WERI-Rb-1 (cell line): ENCODE measurements around the gene ADGRD1.

ENCODE experiments used
- DNase-seq: peaks from one replicate; pipeline ENCODE4 v3.0.0-alpha.2; 2020
- H3K27ac ChIP-seq: fragments of 250-450 bp; sonication (Bioruptor Pico); 2 replicates; pipeline ENCODE4 v1.5.1; 2020; ENCODE audit warnings: mild to moderate bottlenecking, moderate library complexity
- H3K27me3 ChIP-seq: fragments of 250-450 bp; sonication (Bioruptor Pico); 2 replicates; pipeline ENCODE4 v1.5.1; 2021; ENCODE audit warnings: mild to moderate bottlenecking, low read depth, moderate library complexity; ENCODE audit not compliant: insufficient read depth, severe bottlenecking
- H3K36me3 ChIP-seq: fragments of 250-450 bp; sonication (Bioruptor Pico); 2 replicates; pipeline ENCODE4 v1.5.1; 2020; ENCODE audit warnings: mild to moderate bottlenecking, moderate library complexity
- H3K4me3 ChIP-seq: 2 replicates; pipeline ENCODE4 v1.5.1; 2011; ENCODE audit warnings: low read depth, mild to moderate bottlenecking, control low read depth, low read length
- H3K9me3 ChIP-seq: fragments of 250-450 bp; sonication (Bioruptor Pico); 2 replicates; pipeline ENCODE4 v1.5.1; 2021; ENCODE audit warnings: mild to moderate bottlenecking, moderate library complexity; ENCODE audit not compliant: severe bottlenecking
- CTCF ChIP-seq: IDR thresholded peaks from 2 replicates; pipeline ENCODE4 v1.5.1; 2011; ENCODE audit warnings: low read depth, mild to moderate bottlenecking, control low read depth, inconsistent platforms, low read length

Gene ADGRD1

GRCh38 chr12:131153956-131154355 lies 200.2 kb downstream of the ADGRD1 start:
- no peak for TF ChIP-seq CTCF
- Histone ChIP-seq H3K9me3 (peaks cover 7% of the 10 kb centered on the region), H3K27me3 (no peaks in the 10 kb centered on the region), H3K4me3 (no peak overlapping the region), H3K27ac (no peak overlapping the region), H3K36me3 (no peaks in the 10 kb centered on the region)
- no peak for DNase-seq

- no peaks in the 10 kb centered on the region for H3K27me3 ChIP-seq
- DNase-seq: no peak
- H3K9me3 ChIP-seq: peaks cover 7% of the 10 kb centered on the region
- no peak overlapping the region for H3K27ac ChIP-seq
- no peaks in the 10 kb centered on the region for H3K36me3 ChIP-seq
- no peak for TF ChIP-seq CTCF
- no peak overlapping the region for H3K4me3 ChIP-seq
Measured at GRCh38 chr12:131155131-131155530, 201.4 kb downstream of the ADGRD1 start.

GRCh38 chr12:131157743-131158142 lies 204.0 kb downstream of the ADGRD1 start:
- H3K27me3 ChIP-seq: no peaks in the 10 kb centered on the region
- TF ChIP-seq CTCF: no peak
- no peak overlapping the region for H3K4me3 ChIP-seq
- H3K27ac ChIP-seq: no peak overlapping the region
- no peaks in the 10 kb centered on the region for H3K36me3 ChIP-seq
- H3K9me3 ChIP-seq: no peaks in the 10 kb centered on the region
- no peak for DNase-seq

- Histone ChIP-seq H3K27ac (no peak overlapping the region), H3K27me3 (no peaks in the 10 kb centered on the region), H3K36me3 (no peaks in the 10 kb centered on the region), H3K9me3 (no peaks in the 10 kb centered on the region), H3K4me3 (no peak overlapping the region)
- DNase-seq: peak; percentile 34
- TF ChIP-seq CTCF: peak; percentile 49; the same call in 1 of the 2 replicates
Measured at GRCh38 chr12:131159660-131160059, 206.0 kb downstream of the ADGRD1 start.

- no peak for TF ChIP-seq CTCF
- Histone ChIP-seq H3K27me3 (no peaks in the 10 kb centered on the region), H3K9me3 (no peaks in the 10 kb centered on the region), H3K36me3 (no peaks in the 10 kb centered on the region), H3K4me3 (no peak overlapping the region), H3K27ac (no peak overlapping the region)
- DNase-seq: no peak
Measured at GRCh38 chr12:131162113-131162512, 208.4 kb downstream of the ADGRD1 start.

- Histone ChIP-seq H3K27me3 (no peaks in the 10 kb centered on the region), H3K27ac (no peak overlapping the region), H3K36me3 (no peaks in the 10 kb centered on the region), H3K4me3 (no peak overlapping the region), H3K9me3 (no peaks in the 10 kb centered on the region)
- no peak for DNase-seq
- no peak for TF ChIP-seq CTCF
Measured at GRCh38 chr12:131163189-131163738, 209.6 kb downstream of the ADGRD1 start.
